Fibroblast of upper back skin (primary cell): Measurements from ENCODE around the gene SSBP2.

ENCODE experiments used
- DNase-seq: peaks from one replicate; pipeline ENCODE4 v3.0.0-alpha.2; 2013

Gene SSBP2

GRCh38 chr5:81575924-81576323 lies 175.0 kb downstream of the SSBP2 start:
- DNase-seq: no peak

GRCh38 chr5:81572201-81572600 lies 178.7 kb downstream of the SSBP2 start:
- peak; percentile 49 for DNase-seq

- no peak for DNase-seq
Measured at GRCh38 chr5:81558188-81558587, 192.7 kb downstream of the SSBP2 start.

- no peak for DNase-seq
Measured at GRCh38 chr5:81556809-81557208, 194.1 kb downstream of the SSBP2 start.

- no peak for DNase-seq
Measured at GRCh38 chr5:81555865-81556264, 195.0 kb downstream of the SSBP2 start.

- DNase-seq: no peak
Measured at GRCh38 chr5:81554647-81555046, 196.2 kb downstream of the SSBP2 start.

- no peak for DNase-seq
Measured at GRCh38 chr5:81553567-81554212, 197.2 kb downstream of the SSBP2 start.

- no peak for DNase-seq
Measured at GRCh38 chr5:81552852-81553566, 197.9 kb downstream of the SSBP2 start.

- DNase-seq: no peak
Measured at GRCh38 chr5:81549123-81549522, 201.8 kb downstream of the SSBP2 start.

GRCh38 chr5:81547001-81547400 lies 203.9 kb downstream of the SSBP2 start:
- no peak for DNase-seq

- no peak for DNase-seq
Measured at GRCh38 chr5:81545911-81546310, 205.0 kb downstream of the SSBP2 start.

GRCh38 chr5:81544351-81545018 lies 206.4 kb downstream of the SSBP2 start:
- DNase-seq: peak; percentile 5

GRCh38 chr5:81542242-81542641 lies 208.7 kb downstream of the SSBP2 start:
- no peak for DNase-seq

- no peak for DNase-seq
Measured at GRCh38 chr5:81537905-81538547, 212.9 kb downstream of the SSBP2 start.

GRCh38 chr5:81534441-81534840 lies 216.5 kb downstream of the SSBP2 start:
- DNase-seq: peak; percentile 2

GRCh38 chr5:81533629-81534405 lies 217.1 kb downstream of the SSBP2 start:
- DNase-seq: no peak

GRCh38 chr5:81530919-81531318 lies 220.0 kb downstream of the SSBP2 start:
- DNase-seq: peak; percentile 14

GRCh38 chr5:81525690-81526089 lies 225.2 kb downstream of the SSBP2 start:
- peak; percentile 17 for DNase-seq

- no peak for DNase-seq
Measured at GRCh38 chr5:81524015-81524414, 226.9 kb downstream of the SSBP2 start.

- DNase-seq: no peak
Measured at GRCh38 chr5:81522571-81522970, 228.3 kb downstream of the SSBP2 start.

GRCh38 chr5:81520769-81521168 lies 230.1 kb downstream of the SSBP2 start:
- no peak for DNase-seq

GRCh38 chr5:81519217-81519905 lies 231.5 kb downstream of the SSBP2 start:
- DNase-seq: no peak
